NCI-H69 (cell line): ENCODE data around the gene NFIC.
"Not testable (repeated sequence)": the region's sequence is repeated elsewhere in the genome, so short reads cannot be mapped to it uniquely, and the experiment has no call there.

ENCODE experiments used
- DNase-seq: peaks from one replicate; lab custom pipeline; 2025; lab: John Stamatoyannopoulos, UW

The NFIC gene

DNA sequence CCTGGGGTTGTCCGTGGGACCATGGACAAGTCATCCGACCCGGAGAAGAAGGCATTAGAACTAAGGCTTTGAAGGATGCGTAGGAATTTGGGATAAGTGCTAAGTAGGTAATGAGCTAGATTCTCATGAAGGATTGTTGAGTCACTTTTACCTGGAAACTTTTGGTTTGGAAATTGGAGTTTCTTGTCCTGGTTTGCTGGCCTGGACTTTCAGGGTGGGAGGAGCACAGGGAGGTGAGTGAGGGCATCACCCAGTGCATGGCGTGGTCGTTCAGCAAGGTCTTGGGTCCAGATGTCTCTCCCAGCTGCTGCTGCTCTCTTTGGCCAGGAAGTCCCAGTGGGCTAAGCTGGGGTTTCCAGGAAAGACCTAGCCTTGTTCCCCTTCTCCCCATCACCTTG lies 7.6 kb downstream of the NFIC start:
- no peak for DNase-seq

DNA sequence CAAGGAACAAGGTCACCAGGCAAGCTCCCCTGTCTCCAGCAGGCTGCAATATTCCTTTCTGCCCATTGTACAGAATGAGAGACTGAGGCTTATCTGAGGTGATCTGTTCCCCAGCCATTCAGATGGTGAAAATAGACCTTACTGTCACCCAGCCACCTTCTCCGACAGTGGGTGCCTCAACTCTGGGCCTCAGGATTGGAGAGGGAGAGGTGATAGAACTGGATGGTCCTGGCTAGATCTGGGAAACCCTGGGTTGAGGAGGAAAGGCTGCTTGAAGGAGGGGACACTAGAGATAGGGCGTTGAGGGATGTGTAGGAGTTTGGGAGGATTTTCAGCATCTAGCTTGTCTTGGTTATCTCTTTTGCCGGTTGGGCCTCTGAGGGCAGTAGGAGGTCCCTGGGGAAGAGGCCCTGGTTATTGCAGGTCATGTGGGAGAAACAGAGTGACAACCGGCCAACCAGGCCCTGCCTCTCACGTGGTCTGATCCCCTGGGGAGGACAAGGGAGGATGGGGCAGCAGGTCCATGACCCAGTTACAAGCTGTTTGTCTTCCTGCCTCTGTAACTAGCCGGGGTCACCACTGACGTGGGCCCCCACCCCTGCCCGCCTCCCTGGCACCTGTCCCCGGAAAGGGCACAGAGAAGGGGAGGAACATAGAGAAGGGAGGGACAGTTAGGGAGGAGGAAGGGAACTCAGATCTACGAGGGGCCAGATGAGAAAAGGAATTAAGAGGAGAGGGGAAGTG lies 8.2 kb downstream of the NFIC start:
- no peak for DNase-seq

DNA sequence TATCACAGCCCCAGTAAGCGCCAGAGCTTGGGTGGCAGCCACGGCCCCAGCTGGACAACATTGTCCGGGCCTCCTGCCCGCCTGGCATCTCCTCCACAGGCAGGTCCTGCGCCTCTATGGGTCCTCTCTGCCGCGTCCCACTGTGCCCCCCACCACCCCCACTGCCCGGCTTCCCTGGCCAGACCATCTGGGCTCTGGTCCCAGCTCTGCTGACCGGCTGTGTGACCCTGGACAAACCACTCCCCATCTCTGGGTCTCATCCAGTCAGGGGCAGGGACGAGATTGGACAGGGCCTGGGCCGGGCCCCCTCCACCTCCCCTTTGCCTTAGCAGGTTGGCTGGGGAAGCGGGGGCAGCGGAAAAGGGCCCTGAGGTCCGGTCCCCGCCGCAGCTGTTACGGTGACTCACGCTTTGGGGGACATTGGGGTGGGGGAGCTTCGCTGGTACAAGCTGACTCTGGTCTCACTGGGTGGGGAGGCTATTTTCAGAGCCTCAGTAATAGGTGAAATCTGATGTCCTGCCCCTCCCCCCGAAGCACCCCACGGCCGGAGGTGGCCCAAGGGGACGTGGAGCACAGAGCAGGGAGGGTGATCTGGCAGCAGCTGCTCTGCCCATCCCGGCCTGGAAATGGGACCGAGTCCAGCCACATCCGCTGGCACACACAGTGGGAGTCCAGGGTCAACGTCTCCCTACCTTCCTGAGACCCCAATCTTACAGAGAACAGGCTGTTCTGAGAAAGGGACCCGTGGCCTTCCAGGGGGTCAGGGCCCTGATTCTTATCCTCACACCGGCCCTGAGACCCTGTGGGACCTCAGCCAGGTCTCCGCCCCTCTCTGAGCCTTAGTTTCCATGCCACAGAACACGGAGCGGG lies 9.1 kb downstream of the NFIC start:
- no peak for DNase-seq

DNA sequence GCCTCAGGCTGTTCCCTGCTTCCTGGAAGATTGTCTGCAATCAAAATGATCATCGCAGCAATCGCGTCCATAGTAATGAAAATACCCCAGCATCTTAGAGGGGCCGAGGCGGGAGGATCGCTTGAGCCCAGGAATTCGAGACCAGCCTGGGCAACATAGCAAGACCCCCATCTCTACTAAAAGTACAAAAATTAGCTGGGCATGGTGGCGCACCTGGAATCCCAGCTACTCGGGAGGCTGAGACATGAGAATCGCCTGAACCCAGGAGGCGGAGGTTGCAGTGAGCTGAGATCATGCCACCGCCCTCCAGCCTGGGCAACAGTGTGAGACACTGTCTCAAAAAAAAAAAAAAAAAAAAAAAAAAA lies 9.7 kb downstream of the NFIC start:
- DNase-seq = not testable (repeated sequence)

DNA sequence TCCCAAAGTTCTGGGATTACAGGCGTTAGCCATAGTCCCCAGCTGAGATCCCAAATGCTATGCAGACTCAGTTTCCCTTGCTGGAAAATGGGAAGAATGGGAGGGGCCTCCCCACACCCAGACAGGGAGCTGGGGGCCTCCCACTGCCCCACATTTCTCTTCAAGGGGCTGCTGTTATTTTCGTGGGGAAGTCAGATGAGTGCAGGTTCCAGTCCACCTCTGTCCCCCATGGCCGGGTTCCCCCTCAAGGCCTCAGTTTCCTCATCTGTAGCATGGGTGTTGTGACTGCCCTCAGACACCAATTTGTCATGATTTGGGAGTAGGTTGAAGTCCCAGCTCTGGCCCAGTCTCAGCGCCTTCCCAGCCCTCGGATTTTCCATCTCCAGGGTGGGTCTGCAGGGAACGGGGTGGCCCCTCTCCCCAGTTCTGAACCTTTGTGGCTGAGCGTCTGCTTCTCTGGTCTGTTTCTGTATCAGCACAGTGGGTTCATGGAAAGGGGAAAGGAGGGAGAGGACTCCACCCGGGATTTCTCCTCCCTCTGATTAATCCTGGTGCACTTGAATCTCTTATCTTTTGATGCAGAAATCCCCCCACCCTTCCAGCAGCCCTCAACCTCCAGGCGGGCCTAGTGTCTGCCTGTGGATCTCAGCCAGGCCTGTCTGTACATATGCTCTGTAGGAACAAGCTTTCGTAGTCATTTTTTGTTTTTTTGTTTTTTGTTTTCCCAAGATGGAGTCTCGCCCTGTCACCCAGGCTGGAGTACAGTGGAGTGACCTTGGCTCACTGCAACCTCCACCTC lies 12.2 kb downstream of the NFIC start:
- no peak for DNase-seq

DNA sequence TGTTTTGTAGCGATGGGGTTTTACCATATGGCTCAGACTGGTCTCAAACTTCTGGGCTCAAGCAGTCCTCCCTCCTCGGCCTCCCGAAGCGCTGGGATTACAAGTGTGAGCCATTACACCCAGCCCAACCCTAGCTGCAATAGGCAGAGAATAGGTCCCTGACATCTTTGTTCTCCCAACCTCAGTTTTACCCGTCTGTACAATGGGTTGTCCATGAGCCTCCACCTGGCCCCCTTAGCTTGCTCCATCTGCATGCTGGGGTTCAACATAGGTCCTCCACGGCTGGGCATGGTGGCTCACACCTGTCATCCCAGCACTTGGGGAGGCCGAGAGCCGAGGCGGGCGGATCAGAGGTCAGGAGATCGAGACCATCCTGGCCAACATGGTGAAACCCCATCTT lies 14.4 kb downstream of the NFIC start:
- DNase-seq = no peak

DNA sequence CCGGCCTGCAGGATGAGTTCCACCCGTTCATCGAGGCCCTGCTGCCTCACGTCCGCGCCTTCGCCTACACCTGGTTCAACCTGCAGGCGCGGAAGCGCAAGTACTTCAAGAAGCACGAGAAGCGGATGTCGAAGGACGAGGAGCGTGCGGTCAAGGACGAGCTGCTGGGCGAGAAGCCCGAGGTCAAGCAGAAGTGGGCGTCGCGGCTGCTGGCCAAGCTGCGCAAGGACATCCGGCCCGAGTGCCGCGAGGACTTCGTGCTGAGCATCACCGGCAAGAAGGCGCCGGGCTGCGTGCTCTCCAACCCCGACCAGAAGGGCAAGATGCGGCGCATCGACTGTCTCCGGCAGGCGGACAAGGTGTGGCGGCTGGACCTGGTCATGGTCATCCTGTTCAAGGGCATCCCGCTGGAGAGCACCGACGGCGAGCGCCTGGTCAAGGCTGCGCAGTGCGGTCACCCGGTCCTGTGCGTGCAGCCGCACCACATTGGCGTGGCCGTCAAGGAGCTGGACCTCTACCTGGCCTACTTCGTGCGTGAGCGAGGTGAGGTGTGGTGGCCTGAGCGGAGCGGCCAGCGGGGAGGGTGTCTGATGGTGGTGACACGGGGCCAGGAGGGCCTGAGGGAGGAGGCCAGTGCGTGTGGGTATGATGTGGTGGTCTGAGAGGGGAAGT lies 15.5 kb downstream of the NFIC start:
- no peak for DNase-seq

DNA sequence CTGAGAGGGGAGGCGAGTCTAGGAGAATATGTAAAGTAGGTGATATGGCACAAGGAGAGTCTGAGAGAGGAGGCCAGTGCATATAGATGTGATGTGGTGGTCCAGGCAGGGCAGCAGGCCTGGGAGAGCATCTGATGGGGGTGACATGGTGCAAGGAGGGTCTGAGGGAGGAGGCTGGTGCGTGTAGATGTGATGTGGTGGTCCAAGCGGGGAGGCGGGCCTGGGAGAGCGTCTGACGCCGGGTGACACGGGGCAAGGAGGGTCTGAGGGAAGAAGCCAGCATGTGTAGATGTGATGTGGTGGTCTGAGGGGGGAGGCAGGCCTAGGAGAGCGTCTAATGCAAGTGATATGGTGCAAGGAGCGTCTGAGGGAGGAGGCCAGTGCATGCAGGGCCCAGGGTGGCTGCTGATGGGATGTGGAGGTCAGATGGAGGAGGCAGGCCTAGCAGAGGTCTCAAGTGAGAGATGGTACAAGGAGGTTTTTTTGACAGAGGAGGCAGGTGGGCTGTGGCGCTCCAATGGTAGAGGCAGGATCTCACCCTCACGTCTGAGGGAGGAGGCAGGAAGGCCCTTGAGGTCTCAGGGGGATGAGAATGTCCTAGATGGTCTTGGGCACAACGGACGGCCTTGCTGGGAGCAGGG lies 16.2 kb downstream of the NFIC start:
- no peak for DNase-seq

DNA sequence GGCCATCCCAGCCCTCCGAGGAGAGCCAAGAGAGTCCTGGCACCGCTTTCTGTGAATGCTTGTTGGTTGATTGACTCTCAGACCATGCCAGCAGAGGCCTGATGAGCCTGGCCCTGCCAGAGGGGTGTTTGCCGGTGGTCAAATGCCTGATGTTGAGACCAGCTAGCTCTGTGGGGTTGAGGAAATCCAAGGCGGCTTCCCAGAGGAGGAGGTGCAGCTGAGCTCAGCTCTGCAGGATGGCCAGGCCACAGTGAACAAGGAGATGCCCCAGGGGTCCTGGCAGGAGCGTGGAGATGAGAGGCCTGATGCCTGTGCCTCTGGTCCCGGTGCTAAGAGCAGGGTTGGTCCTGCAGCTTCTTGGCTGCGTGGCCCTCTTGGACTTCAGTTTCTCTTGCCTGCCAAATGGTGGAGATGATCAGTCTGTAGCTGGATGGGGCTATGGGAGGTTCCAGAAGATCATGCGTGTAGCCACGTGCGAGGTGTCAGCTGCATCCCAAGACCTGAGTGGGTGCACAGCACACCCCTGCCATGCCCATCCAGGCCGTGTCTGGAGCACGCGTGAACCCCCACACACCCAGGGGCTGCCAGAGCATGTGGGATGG lies 16.8 kb downstream of the NFIC start:
- no peak for DNase-seq

DNA sequence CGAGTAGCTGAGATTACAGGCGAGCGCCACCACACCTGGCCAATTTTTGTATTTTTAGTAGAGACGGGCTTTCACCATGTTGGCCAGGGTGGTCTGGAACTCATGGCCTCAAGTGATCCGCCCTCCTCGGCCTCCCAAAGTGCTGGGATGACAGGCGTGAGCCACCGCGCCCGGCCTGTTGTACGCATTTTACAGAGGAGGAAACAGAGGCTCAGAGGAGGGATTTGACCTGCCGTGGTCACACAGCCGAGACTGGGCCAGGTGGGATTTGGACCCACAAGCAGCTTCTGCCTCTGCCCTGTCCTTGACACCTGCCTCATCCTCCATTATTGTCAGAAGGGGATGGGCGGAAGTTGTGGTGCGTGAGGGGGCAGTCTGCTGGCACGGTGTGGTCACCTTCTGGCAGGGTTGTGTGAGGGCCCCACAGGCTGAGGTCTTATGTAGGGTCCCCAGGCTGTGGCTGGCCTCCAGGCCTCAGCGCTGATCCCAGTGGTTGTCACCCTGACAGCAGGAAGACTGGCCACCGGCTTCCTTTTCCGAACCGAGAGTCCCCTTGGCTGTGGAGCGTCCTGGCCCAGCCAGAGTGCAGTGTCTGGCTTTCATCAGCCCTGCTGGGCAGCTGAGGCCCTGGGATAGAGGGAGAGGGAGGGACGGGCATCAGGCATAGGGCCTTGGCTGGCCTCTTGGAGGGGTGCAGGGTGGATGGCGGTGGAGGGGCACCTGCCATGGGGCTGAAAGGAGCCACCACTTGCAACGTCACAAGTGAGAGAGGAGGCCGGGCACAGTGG lies 20.3 kb downstream of the NFIC start:
- no peak for DNase-seq

DNA sequence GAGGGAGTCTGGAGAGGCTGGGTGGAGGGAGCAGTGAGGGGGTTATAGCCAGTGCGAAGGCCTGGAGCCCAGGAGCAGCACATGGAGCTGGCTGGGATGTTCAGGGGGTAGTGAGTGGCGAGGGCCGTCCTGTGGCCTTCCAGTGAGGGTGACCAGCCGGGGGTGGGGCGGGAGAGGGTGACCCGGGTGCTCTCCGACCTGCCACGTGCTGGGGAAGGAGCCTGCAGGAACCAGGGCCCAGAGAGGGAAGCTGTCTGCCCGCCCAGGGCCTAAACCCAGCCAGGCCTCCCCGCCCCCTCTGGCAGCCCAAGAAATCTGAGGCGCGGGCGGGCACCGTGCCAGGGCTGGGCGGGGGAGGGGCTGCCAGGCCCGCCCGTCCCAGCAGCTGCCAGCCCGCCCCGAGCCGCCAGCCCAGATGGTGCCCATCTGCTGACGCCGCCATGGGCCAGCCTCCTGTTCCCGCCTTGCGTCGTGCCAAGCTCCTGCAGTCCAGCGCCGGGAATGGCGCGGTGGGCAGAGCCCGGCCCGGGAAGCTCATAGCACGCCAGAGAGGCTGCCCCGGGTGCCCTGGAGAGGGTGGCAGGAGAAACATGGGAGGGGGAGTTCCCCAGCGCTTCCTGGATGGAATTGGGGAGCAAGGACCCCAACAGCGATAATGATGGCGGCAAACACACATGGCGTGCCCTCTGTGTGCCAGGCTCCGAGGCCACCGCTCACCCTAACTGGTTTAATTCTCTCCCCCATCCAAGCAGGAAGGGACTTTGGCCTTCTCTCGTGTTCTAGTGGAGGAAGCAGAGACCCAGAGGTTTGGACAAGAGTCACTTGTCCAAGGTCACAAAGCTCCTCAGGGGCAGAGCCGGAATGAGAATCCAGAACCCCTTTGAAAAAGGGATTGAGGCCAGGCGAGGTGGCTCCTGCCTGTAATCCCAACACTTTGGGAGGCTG lies 21.5 kb downstream of the NFIC start:
- peak; percentile 98 for DNase-seq

DNA sequence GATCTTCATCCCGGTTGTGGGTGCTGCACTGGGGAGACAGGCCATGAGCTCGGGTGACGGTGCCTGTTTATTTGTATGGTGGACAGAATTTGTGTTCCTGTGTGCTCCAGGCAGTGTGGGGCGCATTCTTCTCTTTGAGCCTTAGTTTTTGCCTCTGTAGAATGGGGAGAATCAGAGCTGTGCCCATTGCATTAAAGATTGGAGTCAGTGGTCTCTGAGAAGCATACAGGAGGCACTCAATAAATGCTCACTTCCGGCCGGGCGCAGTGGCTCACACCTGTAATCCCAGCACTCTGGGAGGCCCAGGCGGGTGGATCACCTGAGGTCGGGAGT lies 23.0 kb downstream of the NFIC start:
- peak; percentile 27 for DNase-seq

DNA sequence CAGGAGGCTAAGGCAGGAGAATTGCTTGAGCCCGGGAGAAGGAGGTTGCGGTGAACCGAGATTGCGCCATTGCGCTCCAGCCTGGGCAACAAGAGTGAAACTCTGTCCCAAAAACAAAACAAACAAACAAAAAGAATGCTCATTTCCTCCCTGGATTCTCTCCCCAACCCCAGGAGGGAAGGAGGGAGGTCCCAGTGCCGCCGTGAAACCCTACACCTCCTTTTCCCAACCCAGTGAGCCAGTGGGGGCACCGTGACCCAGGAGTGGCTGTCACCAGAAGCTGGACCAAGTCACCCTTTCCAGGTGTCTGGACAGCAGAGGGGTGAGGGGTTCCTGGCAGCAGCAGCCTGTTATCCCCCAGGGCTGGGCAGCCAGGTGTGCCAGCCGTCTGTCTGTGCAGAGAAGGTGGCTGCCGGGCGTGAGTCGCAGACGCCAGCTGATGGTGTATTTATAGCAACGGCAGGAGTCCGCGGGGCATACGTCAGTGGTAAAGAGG lies 23.5 kb downstream of the NFIC start:
- DNase-seq = peak; percentile 95

DNA sequence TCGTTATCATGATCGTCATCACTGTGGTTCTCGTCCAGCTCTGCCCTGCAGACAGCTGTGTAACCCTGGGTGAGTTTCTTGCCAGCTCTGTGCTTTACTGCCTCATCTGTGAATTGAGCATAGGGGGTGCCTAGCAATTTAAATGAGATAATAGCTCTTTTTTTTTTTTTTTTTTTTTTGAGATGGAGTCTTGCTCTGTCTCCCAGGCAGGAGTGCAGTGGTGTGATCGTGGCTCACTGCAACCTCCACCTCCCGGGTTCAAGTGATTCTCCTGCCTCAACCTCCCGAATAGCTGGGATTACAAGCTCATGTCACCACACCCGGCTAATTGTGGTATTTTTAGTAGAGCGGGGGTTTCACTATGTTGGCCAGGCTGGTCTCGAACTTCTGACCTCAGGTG lies 25.5 kb downstream of the NFIC start:
- DNase-seq = not testable (repeated sequence)

DNA sequence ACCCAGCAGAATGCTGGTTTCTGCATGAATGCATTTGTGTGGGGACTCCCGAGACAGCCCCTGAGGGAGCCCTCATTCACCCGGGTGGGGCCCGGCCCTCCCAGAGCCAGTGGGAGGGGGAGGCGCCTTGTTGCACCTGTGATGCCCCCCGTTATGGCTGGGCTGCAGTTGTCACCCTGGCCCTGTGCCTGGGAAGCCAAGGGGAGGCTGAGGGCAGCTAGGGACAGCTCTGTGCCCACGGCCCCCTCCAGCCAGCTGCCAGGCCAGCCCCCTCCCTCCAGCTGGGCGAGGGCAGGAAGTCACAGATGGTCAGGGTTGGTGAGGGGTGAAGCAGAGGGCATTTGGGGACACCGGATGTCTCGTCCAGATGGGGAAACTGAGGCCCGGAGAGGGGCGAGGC lies 26.1 kb downstream of the NFIC start:
- DNase-seq = peak; percentile 63

DNA sequence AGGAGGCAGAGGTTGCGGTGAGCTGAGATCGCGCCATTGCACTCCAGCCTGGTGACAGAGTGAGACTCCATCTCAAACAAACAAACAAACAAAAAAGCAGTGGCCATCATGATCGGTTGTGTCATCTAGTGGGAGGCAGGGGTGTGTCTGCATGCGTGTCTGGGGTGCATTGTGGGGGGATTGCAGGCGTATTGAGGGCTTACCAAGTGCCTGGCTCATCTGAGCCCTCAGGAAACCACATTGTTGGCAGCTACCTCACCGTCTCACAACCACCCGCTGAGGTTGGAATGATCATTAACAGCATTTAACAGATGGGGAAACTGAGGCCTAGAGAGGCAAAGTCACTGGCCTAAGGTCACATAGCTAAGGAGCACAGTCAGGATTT lies 30.5 kb downstream of the NFIC start:
- no peak for DNase-seq

DNA sequence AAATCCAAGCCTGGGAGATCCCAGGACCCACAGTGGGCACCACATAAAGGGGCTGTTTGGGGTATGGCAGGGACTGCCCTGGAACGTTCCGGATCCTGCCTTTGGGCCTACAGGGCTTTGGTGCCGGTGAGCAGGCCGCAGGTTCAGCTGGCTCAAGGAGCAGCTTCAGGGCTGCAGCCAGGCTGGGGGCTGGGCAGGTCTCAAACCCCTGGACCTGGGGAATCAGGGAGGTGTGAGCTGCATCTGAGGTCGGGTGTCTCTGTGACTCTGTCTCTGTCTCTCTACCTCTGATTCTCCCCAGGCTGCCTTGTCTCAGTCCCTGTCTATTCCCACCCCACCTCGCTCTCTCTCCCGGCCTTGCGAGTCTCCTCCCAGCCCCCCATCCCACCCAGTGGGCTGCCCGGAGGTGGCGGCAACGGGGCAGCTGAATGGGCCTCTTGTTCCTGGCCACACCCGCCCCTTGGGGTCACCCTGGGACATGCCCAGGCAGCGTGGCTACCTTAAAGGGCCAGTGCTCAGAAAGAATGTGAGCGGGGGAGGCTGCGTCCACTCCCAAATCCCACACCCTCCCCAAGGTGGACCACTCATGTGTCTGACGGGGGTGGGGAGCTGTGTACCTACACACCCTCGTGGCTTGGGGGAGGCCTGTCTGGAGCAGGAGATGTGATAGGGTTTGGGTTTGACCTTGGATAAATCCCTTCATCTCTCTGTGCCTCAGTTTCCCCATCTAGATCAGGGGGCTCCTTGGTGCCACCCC lies 31.1 kb downstream of the NFIC start:
- peak; percentile 41 for DNase-seq

DNA sequence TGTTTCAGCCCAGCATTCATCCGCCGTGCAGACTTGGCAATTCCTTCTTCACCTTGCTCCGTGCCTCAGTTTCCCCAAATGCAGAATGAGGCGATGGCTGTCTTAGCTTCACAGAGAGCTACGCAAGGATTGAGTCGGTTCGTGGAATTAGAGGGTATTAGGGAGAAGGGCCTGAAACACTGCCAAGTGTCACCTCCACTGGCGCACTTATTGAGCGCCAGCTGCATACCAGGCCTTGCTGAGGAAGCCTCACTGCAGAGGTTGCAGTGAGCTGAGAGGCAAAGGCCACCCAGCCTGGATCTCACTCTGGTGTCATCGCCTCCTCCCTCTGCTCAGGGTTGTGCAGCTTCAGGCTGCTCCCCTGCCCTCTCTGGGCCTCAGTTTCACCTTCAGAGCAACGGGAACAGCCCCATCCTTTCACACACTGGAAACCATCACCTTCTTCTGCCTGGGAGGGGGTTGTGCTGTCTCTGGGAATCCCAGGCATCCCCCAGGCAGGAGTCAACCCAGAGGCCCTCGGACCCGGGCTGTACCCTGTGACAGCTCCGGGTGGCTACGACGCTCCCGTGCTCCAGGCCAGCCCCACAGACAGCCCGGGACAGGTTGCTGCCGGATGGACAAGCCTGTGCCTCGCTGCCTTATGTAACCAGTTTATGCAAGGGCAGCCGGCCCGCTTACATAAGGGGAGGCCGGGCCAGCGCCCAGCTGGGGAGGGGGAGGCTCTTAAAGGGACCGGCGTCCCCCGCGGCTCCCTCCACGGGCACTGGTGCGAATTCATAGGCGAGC lies 31.9 kb downstream of the NFIC start:
- no peak for DNase-seq
